MM.1S (cell line): Measurements from ENCODE around the gene UNC13A.
A peak's percentile ranks its signal among the peaks of the same experiment; 100 is the strongest.

Experiments
- DNase-seq: peaks from one replicate; pipeline ENCODE4 v3.0.0-alpha.2; 2015
- H2AFZ ChIP-seq: fragments of 300-600 bp; sonication (generic); 2 replicates; pipeline ENCODE4 v1.6.0; 2016; ENCODE audit warnings: antibody characterized with exemption, low read length
- H3F3A ChIP-seq: fragments of 300-600 bp; sonication (generic); 2 replicates; pipeline ENCODE4 v1.6.1; 2016; ENCODE audit warnings: mild to moderate bottlenecking, antibody characterized with exemption, low read length, moderate library complexity, mixed read lengths; ENCODE audit not compliant: insufficient read depth
- H3K27ac ChIP-seq: fragments of 300-600 bp; sonication (generic); 2 replicates; pipeline ENCODE4 v1.5.1; 2016; ENCODE audit warnings: mild to moderate bottlenecking, low read length
- H3K27me3 ChIP-seq: fragments of 300-600 bp; sonication (generic); replicated peaks from 2 replicates; pipeline ENCODE4 v1.6.0; 2016; ENCODE audit warnings: low read length; ENCODE audit not compliant: insufficient read depth
- H3K36me3 ChIP-seq: fragments of 300-600 bp; sonication (generic); replicated peaks from 2 replicates; pipeline ENCODE4 v1.6.1; 2016; ENCODE audit warnings: mild to moderate bottlenecking, low read length, mixed read lengths; ENCODE audit not compliant: insufficient read depth
- H3K4me1 ChIP-seq: fragments of 300-600 bp; sonication (generic); 2 replicates; pipeline ENCODE4 v1.6.1; 2016; ENCODE audit warnings: low read length, mixed read lengths
- H3K4me2 ChIP-seq: fragments of 300-600 bp; sonication (generic); 2 replicates; pipeline ENCODE4 v1.6.0; 2016; ENCODE audit warnings: low read depth, low read length
- H3K4me3 ChIP-seq: fragments of 300-600 bp; sonication (generic); 2 replicates; pipeline ENCODE4 v1.5.1; 2016; ENCODE audit warnings: low read length, mixed read lengths
- H3K79me2 ChIP-seq: fragments of 300-600 bp; sonication (generic); 2 replicates; pipeline ENCODE4 v1.6.1; 2016; ENCODE audit warnings: mixed run types, low read length, mixed read lengths
- H3K9ac ChIP-seq: fragments of 300-600 bp; sonication (generic); 2 replicates; pipeline ENCODE4 v1.6.1; 2016; ENCODE audit warnings: low read length, mixed read lengths
- H3K9me2 ChIP-seq: fragments of 300-600 bp; sonication (generic); replicated peaks from 2 replicates; pipeline ENCODE4 v1.6.1; 2016; ENCODE audit warnings: mild to moderate bottlenecking, low read length, mixed read lengths; ENCODE audit not compliant: insufficient read depth
- H3K9me3 ChIP-seq: fragments of 300-600 bp; sonication (generic); replicated peaks from 2 replicates; pipeline ENCODE4 v1.6.1; 2016; ENCODE audit warnings: mild to moderate bottlenecking, low read length, mixed read lengths; ENCODE audit not compliant: insufficient read depth
- H4K20me1 ChIP-seq: fragments of 300-600 bp; sonication (generic); 2 replicates; pipeline ENCODE4 v1.6.1; 2016; ENCODE audit warnings: mild to moderate bottlenecking, low read length, moderate library complexity, mixed read lengths; ENCODE audit not compliant: insufficient read depth
- EZH2 ChIP-seq: fragments of 300-600 bp; sonication (generic); optimal IDR thresholded peaks from 2 replicates; pipeline ENCODE3; 2017; ENCODE audit warnings: low read depth, mild to moderate bottlenecking, antibody characterized with exemption, low read length, mixed read lengths
- EZH2phosphoT487 ChIP-seq: fragments of 300-600 bp; sonication (generic); IDR thresholded peaks from 2 replicates; pipeline ENCODE4 v1.6.1; 2018; ENCODE audit warnings: antibody characterized with exemption, low read length
- TF ChIP-seq, protein P1 (sequence below): fragments of 300-600 bp; sonication (generic); IDR thresholded peaks from 2 replicates; pipeline ENCODE4 v1.5.1; 2016; ENCODE audit warnings: antibody characterized with exemption, low read length, mixed read lengths

The UNC13A gene

DNA sequence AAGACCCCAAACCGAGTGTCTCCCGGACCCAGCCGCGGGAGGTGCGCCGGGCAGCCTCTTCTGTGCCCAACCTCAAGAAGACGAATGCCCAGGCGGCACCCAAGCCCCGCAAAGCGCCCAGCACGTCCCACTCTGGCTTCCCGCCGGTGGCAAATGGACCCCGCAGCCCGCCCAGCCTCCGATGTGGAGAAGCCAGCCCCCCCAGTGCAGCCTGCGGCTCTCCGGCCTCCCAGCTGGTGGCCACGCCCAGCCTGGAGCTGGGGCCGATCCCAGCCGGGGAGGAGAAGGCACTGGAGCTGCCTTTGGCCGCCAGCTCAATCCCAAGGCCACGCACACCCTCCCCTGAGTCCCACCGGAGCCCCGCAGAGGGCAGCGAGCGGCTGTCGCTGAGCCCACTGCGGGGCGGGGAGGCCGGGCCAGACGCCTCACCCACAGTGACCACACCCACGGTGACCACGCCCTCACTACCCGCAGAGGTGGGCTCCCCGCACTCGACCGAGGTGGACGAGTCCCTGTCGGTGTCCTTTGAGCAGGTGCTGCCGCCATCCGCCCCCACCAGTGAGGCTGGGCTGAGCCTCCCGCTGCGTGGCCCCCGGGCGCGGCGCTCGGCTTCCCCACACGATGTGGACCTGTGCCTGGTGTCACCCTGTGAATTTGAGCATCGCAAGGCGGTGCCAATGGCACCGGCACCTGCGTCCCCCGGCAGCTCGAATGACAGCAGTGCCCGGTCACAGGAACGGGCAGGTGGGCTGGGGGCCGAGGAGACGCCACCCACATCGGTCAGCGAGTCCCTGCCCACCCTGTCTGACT, 39.0 kb upstream of the UNC13A start:
- Histone ChIP-seq H3F3A (no peaks in the 10 kb centered on the region), H3K36me3 (no peaks in the 10 kb centered on the region), H2AFZ (no peak overlapping the region), H3K4me3 (no peak overlapping the region), H3K9me3 (no peaks in the 10 kb centered on the region), H3K79me2 (no peaks in the 10 kb centered on the region), H3K4me1 (no peaks in the 10 kb centered on the region), H3K9me2 (no peaks in the 10 kb centered on the region), H3K27ac (no peak overlapping the region), H3K27me3 (no peaks in the 10 kb centered on the region), H3K9ac (no peak overlapping the region), H4K20me1 (no peaks in the 10 kb centered on the region), H3K4me2 (no peak overlapping the region)
- DNase-seq: no peak
- no peak for TF ChIP-seq EZH2
- no peak for TF ChIP-seq EZH2phosphoT487

GRCh38 chr19:17726136-17726741, 38.1 kb upstream of the UNC13A start:
- H3K9ac ChIP-seq: no peak overlapping the region
- no peaks in the 10 kb centered on the region for H4K20me1 ChIP-seq
- H3K9me2 ChIP-seq: no peaks in the 10 kb centered on the region
- H3K4me2 ChIP-seq: no peak overlapping the region
- H3K27me3 ChIP-seq: no peaks in the 10 kb centered on the region
- H3K36me3 ChIP-seq: no peaks in the 10 kb centered on the region
- DNase-seq: no peak
- no peaks in the 10 kb centered on the region for H3F3A ChIP-seq
- no peaks in the 10 kb centered on the region for H3K4me1 ChIP-seq
- H3K27ac ChIP-seq: no peak overlapping the region
- no peaks in the 10 kb centered on the region for H3K9me3 ChIP-seq
- H3K79me2 ChIP-seq: no peaks in the 10 kb centered on the region; the same call in 1 of the 2 replicates
- H2AFZ ChIP-seq: no peak overlapping the region
- no peak overlapping the region for H3K4me3 ChIP-seq
- no peak for TF ChIP-seq EZH2phosphoT487
- no peak for TF ChIP-seq EZH2
- TF ChIP-seq, protein P1, sequence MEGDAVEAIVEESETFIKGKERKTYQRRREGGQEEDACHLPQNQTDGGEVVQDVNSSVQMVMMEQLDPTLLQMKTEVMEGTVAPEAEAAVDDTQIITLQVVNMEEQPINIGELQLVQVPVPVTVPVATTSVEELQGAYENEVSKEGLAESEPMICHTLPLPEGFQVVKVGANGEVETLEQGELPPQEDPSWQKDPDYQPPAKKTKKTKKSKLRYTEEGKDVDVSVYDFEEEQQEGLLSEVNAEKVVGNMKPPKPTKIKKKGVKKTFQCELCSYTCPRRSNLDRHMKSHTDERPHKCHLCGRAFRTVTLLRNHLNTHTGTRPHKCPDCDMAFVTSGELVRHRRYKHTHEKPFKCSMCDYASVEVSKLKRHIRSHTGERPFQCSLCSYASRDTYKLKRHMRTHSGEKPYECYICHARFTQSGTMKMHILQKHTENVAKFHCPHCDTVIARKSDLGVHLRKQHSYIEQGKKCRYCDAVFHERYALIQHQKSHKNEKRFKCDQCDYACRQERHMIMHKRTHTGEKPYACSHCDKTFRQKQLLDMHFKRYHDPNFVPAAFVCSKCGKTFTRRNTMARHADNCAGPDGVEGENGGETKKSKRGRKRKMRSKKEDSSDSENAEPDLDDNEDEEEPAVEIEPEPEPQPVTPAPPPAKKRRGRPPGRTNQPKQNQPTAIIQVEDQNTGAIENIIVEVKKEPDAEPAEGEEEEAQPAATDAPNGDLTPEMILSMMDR: no peak

- no peak overlapping the region for H3K4me2 ChIP-seq
- peaks cover 4% of the 10 kb centered on the region for H3K79me2 ChIP-seq
- H3F3A ChIP-seq: no peaks in the 10 kb centered on the region
- no peak overlapping the region for H3K9ac ChIP-seq
- no peaks in the 10 kb centered on the region for H4K20me1 ChIP-seq
- H2AFZ ChIP-seq: no peak overlapping the region
- TF ChIP-seq, protein P1: peak; percentile 28
- TF ChIP-seq EZH2 (no peak), EZH2phosphoT487 (no peak)
- H3K9me2 ChIP-seq: no peaks in the 10 kb centered on the region
- no peaks in the 10 kb centered on the region for H3K27me3 ChIP-seq
- H3K27ac ChIP-seq: no peak overlapping the region
- H3K9me3 ChIP-seq: no peaks in the 10 kb centered on the region
- DNase-seq: no peak
- no peaks in the 10 kb centered on the region for H3K36me3 ChIP-seq
- H3K4me1 ChIP-seq: peaks cover under 1% of the 10 kb centered on the region; the same call in 1 of the 2 replicates
- no peak overlapping the region for H3K4me3 ChIP-seq
These were observed 37.4 kb upstream of the UNC13A start for GRCh38 chr19:17725422-17726078.
